Cardiac fibroblast (primary cell): Measurements from ENCODE around the gene CAMTA1.

Experiments used
- DNase-seq, 2 donors: peaks; one replicate each; pipeline versions ENCODE4 v3.0.0 to v3.0.0-alpha.2; 2010; ENCODE audit warnings: low read depth in 2 of 2
- H3K4me3 ChIP-seq, 2 donors: replicated peaks in 1 of 2; 1 replicate in 1 of 2; 2 replicates in 1 of 2; pipeline ENCODE4 v1.5.1; 2011; ENCODE audit warnings: low read depth in 2 of 2, low read length in 2 of 2, mild to moderate bottlenecking in 2 of 2, moderate library complexity in 1 of 2
- TF ChIP-seq, protein P1 (sequence below): IDR thresholded peaks from one replicate; pipeline ENCODE4 v1.5.1; 2011; ENCODE audit warnings: low read depth, mild to moderate bottlenecking, low read length, inconsistent platforms

CAMTA1 gene

DNA sequence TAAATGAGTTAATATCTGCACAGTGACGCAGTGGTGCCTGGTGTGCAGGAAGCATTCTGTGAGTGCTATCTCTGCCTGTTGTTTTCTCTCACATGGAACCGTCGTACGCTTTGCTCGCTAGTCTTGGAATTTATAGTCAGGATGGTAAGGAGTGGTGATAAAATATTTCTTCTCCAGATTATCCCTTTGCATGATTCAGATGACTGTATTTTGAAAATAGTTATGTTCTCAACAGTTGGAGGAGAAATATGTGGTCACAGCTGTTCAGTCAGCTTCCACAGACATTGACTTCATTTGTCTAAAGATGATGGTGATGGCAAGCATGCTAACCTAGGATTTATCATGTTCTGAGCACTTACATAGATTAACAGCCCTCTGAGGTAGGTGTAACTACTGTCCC, 944.5 kb downstream of the CAMTA1 start:
- TF ChIP-seq, protein P1, sequence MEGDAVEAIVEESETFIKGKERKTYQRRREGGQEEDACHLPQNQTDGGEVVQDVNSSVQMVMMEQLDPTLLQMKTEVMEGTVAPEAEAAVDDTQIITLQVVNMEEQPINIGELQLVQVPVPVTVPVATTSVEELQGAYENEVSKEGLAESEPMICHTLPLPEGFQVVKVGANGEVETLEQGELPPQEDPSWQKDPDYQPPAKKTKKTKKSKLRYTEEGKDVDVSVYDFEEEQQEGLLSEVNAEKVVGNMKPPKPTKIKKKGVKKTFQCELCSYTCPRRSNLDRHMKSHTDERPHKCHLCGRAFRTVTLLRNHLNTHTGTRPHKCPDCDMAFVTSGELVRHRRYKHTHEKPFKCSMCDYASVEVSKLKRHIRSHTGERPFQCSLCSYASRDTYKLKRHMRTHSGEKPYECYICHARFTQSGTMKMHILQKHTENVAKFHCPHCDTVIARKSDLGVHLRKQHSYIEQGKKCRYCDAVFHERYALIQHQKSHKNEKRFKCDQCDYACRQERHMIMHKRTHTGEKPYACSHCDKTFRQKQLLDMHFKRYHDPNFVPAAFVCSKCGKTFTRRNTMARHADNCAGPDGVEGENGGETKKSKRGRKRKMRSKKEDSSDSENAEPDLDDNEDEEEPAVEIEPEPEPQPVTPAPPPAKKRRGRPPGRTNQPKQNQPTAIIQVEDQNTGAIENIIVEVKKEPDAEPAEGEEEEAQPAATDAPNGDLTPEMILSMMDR, result no peak
- DNase-seq, result no peak
- no peak overlapping the region for H3K4me3 ChIP-seq

DNA sequence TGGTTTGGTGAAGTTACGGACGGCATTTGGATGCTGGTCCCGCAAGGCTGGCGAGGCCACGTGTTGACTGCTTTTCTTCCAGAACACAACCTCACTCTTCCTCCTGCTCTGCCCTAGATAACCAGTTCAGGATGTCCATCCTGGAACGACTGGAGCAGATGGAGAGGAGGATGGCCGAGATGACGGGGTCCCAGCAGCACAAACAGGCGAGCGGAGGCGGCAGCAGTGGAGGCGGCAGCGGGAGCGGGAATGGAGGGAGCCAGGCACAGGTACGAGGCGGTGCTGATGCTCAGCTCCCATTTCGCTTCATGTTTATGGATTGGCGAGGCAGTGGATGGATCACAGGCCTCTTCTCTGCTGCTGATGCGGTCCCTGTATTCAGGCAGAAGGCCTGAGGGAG, 947.1 kb downstream of the CAMTA1 start:
- DNase-seq, result no peak
- H3K4me3 ChIP-seq, result no peak overlapping the region
- TF ChIP-seq, protein P1, result no peak

DNA sequence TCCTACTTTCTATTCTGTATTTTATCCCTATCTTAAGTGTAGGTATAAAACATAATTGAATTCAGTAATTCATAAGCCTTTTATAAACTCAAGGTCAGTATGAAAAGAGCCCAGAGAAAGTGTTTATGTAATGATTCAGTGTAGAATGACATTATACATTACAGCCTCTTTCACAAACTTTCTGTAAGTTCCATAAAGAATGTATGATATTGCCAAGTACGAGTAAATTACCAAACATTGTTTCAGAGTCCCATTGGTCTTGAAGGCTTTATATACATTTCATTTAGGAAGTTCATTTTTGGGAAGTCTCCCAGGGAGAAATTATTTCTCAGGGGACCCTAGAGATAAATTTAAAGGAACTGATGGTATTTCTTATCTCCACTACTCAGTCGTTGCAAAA, 948.0 kb downstream of the CAMTA1 start:
- H3K4me3 ChIP-seq, result no peak overlapping the region
- DNase-seq, result no peak
- TF ChIP-seq, protein P1, result no peak

DNA sequence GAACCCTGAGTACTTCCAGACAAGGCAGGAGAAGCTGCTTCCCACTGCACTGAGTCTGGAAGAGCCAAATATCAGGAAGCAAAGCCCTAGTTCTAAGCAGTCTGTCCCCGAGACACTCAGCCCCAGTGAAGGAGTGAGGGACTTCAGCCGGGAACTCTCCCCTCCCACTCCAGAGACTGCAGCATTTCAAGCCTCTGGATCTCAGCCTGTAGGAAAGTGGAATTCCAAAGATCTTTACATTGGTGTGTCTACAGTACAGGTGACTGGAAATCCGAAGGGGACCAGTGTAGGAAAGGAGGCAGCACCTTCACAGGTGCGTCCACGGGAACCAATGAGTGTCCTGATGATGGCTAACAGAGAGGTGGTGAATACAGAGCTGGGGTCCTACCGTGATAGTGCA, 952.8 kb downstream of the CAMTA1 start:
- no peak for DNase-seq
- TF ChIP-seq, protein P1, result no peak
- no peak overlapping the region for H3K4me3 ChIP-seq

DNA sequence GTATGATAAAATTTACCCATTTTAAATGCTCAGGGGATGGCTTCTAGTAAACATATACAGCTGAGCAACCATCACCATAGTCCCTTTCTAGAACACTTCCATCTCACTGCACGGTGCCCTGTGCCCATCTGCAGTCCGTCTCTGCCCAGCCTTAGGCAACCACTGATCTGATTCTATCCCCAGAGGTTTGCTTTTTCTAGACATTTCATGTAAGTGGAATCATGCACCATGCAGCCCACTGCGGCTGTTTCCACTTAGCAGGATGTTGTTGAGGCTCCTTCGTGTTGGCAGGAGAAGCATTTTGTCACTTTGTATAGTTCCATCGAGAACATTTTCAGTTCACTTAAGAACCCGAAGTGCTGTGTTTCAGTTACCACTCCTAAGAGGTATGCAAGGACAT, 958.1 kb downstream of the CAMTA1 start:
- TF ChIP-seq, protein P1, result no peak
- no peak overlapping the region for H3K4me3 ChIP-seq
- no peak for DNase-seq

DNA sequence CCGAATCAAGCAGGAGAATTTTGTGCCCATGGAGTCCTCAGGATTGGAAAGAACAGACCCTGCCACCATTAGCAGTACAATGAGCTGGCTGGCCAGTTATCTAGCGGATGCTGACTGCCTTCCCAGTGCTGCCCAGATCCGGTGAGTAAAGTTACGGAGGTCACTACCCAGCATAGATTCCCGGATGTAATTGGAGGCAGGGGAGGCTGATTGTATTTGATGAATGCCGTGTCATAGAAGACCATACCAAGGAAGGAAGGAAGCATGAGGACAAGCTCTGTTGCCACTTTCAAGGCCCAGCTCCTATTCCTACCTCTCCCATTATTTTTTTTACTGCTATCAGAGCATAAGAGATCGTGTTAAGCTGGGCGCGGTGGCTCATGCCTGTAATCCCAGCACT, 959.6 kb downstream of the CAMTA1 start:
- H3K4me3 ChIP-seq, result no peak overlapping the region
- TF ChIP-seq, protein P1, result no peak
- DNase-seq, result no peak

DNA sequence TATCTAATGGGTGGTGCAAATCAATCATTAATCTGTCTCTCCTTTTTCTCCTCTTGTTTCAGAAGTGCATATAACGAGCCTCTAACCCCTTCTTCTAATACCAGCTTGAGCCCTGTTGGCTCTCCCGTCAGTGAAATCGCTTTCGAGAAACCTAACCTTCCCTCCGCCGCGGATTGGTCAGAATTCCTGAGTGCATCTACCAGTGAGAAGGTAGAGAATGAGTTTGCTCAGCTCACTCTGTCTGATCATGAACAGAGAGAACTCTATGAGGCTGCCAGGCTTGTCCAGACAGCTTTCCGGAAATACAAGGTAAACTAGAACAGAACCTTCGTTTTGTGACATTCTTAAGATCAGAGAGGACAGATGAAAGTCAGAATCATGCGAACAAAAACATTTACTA, 960.5 kb downstream of the CAMTA1 start:
- no peak for DNase-seq
- TF ChIP-seq, protein P1, result no peak
- H3K4me3 ChIP-seq, result no peak overlapping the region
